Gastrocnemius medialis (tissue), 4 donors: ENCODE results near the gene SPATA13. TPM values are rescaled to one million over a fixed set of nuclear protein-coding genes. Genes with fewer than 3 reads are reported as not detected.
"Not testable (repeated sequence)": the region's sequence is repeated elsewhere in the genome, so short reads cannot be mapped to it uniquely, and the experiment has no call there.

Source experiments
- ATAC-seq, 2 donors: fragments of 150-250 bp; one replicate each; pipeline ENCODE4 v1.9.1; 2016
- DNase-seq, 2 donors: peaks; one replicate each; pipeline ENCODE4 v3.0.0-alpha.2; 2019
- H3K27ac ChIP-seq, 4 donors: fragments of 200-600 bp; sonication (generic); 1 replicate in 1 of 4; 2 replicates in 3 of 4; pipeline ENCODE4 v1.5.1; 2016 to 2018; ENCODE audit warnings: mild to moderate bottlenecking in 2 of 4, moderate library complexity in 1 of 4
- H3K27me3 ChIP-seq, 3 donors: fragments of 200-600 bp; sonication (generic) in 2 of 3; 1 replicate in 1 of 3; 2 replicates in 2 of 3; pipeline versions ENCODE4 v1.5.1 to v1.6.0; 2016 to 2019; ENCODE audit warnings: mild to moderate bottlenecking in 1 of 3, moderate library complexity in 1 of 3
- H3K36me3 ChIP-seq, 2 donors: fragments of 200-600 bp; sonication (generic) in 1 of 2; one replicate each; pipeline ENCODE4 v1.5.1; 2017 to 2018
- H3K4me1 ChIP-seq, 2 donors: fragments of 200-600 bp; sonication (generic) in 1 of 2; one replicate each; pipeline ENCODE4 v1.5.1; 2016 to 2017; ENCODE audit warnings: mild to moderate bottlenecking in 2 of 2
- H3K4me3 ChIP-seq, 4 donors: fragments of 200-600 bp; sonication (generic) in 3 of 4; 1 replicate in 1 of 4; 2 replicates in 3 of 4; pipeline ENCODE4 v1.5.1; 2016 to 2019; ENCODE audit warnings: mild to moderate bottlenecking in 2 of 4
- H3K9me3 ChIP-seq, 3 donors: fragments of 200-600 bp; sonication (generic) in 2 of 3; 1 replicate in 1 of 3; 2 replicates in 2 of 3; pipeline ENCODE4 v1.5.1; 2016 to 2019
- CTCF ChIP-seq, 5 experiments: fragments of 450-650 bp in 3 of 5; fragments of 200-600 bp in 2 of 5; sonication (generic) in 2 of 5; IDR thresholded peaks in 4 of 5; conservative IDR thresholded peaks in 1 of 5; 1 replicate in 4 of 5; 2 replicates in 1 of 5; pipeline ENCODE4 v1.5.1; 2016 to 2019; ENCODE audit warnings: antibody characterized with exemption in 5 of 5, mild to moderate bottlenecking in 3 of 5, moderate library complexity in 3 of 5
- POLR2A ChIP-seq, 2 donors: fragments of 450-650 bp; IDR thresholded peaks; one replicate each; pipeline ENCODE4 v1.6.1; 2017; ENCODE audit warnings: antibody characterized with exemption in 2 of 2, mild to moderate bottlenecking in 2 of 2, moderate library complexity in 2 of 2
- in situ Hi-C, 4 donors: fragments of 200-750 bp; cut with MboI; loops; one replicate each; pipeline versions ENCODE4 v1.15.0 to v1.8.0; 2017; ENCODE audit warnings: low sequenced_read_pairs in 4 of 4
- intact Hi-C: fragments of 100-400 bp; cut with DNase I; formaldehyde crosslinking; loops from one replicate; pipeline ENCODE4 v1.15.1; 2023; ENCODE audit warnings: low total_unique reads
- total RNA-seq, 4 donors: library from RNA; depleted of rRNA; stranded (reverse); fragments of >200 nt; gene quantifications; one replicate each; pipeline versions ENCODE4 v1.1.0 to v1.2.3, GENCODE V29; 2016

SPATA13 gene
- total RNA-seq, 4 donors from 2014 or later = 3.2 to 17.0 (median 5.8) TPM

DNA sequence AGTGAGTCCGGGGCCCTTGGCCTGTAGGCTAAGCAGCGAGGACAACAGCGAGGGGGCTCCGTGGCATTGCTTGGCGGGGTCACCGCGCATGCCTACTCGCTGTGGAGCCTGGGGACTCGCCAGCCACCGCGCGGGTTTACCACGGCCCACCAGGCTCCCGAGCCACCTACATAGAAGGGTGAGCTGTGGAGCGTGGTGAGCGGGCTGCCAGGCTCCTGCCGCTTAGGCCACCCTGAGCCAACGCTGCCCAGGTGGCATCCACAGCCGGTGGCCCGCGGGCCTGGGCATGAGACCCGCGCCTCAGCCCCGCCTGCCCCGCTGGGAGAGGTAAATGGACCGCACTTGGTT is 180.1 kb downstream of the SPATA13 start:
- Histone ChIP-seq H3K4me3 (no peak overlapping the region), H3K4me1 (no peaks in the 10 kb centered on the region), H3K27ac (no peak overlapping the region), H3K36me3 (no peaks in the 10 kb centered on the region), H3K27me3 (no peaks in the 10 kb centered on the region), H3K9me3 (no peaks in the 10 kb centered on the region)
- in situ Hi-C loops (no loop called here), intact Hi-C loops (no loop called here)
- TF ChIP-seq CTCF (IDR thresholded peaks at IDR 0.05 in 4 of 5, conservative IDR thresholded peaks at IDR 0.05 in 1 of 5) (no peak), POLR2A (IDR thresholded peaks at IDR 0.05) (no peak)
- DNase-seq (no peak), ATAC-seq (no peak)

- in situ Hi-C loops (no loop called here), intact Hi-C loops (no loop called here)
- ATAC-seq (no peak), DNase-seq (no peak)
- no peak for TF ChIP-seq POLR2A (IDR thresholded peaks at IDR 0.05)
- no peak for TF ChIP-seq CTCF (IDR thresholded peaks at IDR 0.05 in 4 of 5, conservative IDR thresholded peaks at IDR 0.05 in 1 of 5)
- H3K9me3 ChIP-seq = no peaks in the 10 kb centered on the region
- H3K36me3 ChIP-seq = no peaks in the 10 kb centered on the region
- no peaks in the 10 kb centered on the region for H3K4me1 ChIP-seq
- H3K4me3 ChIP-seq = no peak overlapping the region
- no peaks in the 10 kb centered on the region for H3K27me3 ChIP-seq
- H3K27ac ChIP-seq = no peak overlapping the region
Observed at GRCh38 chr13:24341439-24341838, 180.9 kb downstream of the SPATA13 start.

DNA sequence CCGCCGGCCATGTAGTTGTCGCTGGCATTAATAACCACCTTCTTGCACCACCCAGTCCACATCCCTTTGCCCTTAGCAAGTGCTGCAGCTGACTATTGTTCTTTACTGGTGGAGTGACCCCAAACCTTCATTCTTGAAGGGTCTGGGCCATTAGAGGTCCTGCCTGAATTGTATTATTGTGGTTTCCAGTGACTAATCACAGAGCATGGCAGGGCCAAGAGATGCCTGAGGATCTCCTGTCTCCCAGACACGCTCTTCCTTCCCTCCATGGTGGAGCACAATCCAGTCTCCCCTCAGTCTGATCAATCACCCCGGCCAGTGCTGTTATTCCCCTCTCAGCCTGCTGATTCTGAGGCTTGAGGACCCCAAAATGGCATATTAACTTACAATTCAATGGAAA is 187.9 kb downstream of the SPATA13 start:
- intact Hi-C loops (no loop called here), in situ Hi-C loops (no loop called here)
- no peak for ATAC-seq
- Histone ChIP-seq H3K9me3 (no peaks in the 10 kb centered on the region), H3K4me1 (no peaks in the 10 kb centered on the region), H3K4me3 (no peak overlapping the region), H3K27ac (no peak overlapping the region), H3K36me3 (no peaks in the 10 kb centered on the region), H3K27me3 (no peaks in the 10 kb centered on the region)
- DNase-seq = no peak
- TF ChIP-seq CTCF (IDR thresholded peaks at IDR 0.05 in 4 of 5, conservative IDR thresholded peaks at IDR 0.05 in 1 of 5) (no peak), POLR2A (IDR thresholded peaks at IDR 0.05) (no peak)

DNA sequence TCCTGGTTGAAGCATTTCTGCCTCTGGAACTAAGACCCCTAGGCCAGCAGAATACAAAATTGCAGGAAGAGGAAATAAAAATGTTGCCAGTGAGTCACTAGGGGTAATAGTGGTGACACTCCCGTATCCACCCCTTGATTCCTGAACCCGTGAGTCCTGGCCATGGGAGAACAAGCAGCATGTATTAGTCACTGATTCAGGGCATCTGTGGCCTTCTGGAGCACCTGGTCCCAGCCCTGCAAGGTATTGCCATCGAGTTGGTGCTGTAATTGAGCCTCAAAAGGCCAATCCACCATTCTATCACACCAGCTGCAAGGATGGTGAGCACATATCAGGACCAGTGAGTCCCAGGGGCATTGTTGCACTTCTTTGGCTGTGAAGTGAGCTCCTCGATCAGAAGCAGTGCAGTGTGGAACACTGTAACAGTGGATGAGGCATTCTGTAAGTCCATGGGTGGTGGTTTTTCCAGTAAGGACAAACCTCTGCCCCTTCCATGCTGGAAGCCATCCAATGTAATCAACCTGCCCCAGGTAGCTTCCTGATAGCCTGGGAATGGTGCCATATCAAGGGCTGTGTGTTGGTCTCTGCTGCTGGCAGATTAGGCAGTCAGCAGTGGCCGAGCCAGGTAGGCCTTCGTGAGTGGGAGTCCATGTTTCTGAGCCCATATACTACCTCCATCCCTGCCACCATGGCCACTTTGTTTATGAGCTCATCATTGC is 188.4 kb downstream of the SPATA13 start:
- in situ Hi-C loops (no loop called here), intact Hi-C loops (no loop called here)
- Histone ChIP-seq H3K36me3 (no peaks in the 10 kb centered on the region), H3K27ac (no peak overlapping the region), H3K27me3 (no peaks in the 10 kb centered on the region), H3K9me3 (no peaks in the 10 kb centered on the region), H3K4me1 (no peaks in the 10 kb centered on the region), H3K4me3 (no peak overlapping the region)
- TF ChIP-seq CTCF (IDR thresholded peaks at IDR 0.05 in 4 of 5, conservative IDR thresholded peaks at IDR 0.05 in 1 of 5) = no peak
- TF ChIP-seq POLR2A (IDR thresholded peaks at IDR 0.05) = no peak
- ATAC-seq (no peak), DNase-seq (no peak)

DNA sequence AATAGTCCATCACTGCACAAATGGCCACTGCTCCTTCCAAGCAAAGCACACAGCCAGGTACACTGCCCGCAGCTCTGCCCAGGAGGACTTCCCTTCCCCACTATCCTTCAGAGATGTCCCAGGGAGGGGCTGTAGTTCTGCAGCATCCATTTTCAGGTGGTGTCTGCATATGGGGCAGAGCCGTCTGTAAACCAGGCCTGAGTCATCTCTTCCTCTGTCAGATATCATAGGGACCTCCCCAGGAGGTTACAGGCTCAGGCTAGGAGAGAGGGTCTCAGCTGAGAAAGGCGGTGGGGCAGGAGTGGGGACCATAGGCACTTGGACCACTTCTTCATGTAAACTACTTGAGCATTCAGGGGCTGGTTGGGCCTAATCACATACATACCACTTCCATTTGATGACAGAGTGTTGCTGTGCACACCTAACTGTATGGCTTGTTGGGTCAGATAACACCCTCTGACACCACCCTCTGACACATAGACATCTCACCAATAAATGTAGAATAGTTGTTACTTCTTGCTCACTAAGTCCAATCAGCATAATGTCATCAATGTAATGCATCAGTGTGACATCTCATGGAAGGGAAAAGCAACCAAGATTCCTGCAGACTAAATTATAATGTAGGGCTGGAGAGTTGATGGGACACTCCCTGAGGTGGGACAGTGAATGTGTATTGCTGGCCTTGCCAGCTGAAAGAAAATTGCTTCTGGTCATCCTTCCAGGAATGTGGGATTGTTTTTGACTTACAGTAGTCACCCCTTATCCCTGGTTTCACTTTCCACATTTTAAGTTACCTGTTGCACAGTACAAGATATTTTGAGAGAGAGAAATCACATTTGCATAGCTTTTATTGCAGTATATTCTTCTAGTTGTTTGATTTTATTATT is 189.5 kb downstream of the SPATA13 start:
- H3K4me3 ChIP-seq, H3K4me1 ChIP-seq, H3K27ac ChIP-seq, in situ Hi-C loops, H3K27me3 ChIP-seq, intact Hi-C loops, H3K9me3 ChIP-seq, H3K36me3 ChIP-seq, ATAC-seq, DNase-seq: not testable (repeated sequence)
